ENCODE data around the gene FLRT2. TPM values are rescaled to one million over a fixed set of nuclear protein-coding genes. Genes with fewer than 3 reads are reported as not detected.

Gene FLRT2
- total and polyA plus RNA-seq, 11 donors, result 0.61 to 41.9 (median 3.1) TPM

- no peaks in the 10 kb centered on the region for H3K9me3 ChIP-seq
- no peaks in the 10 kb centered on the region for H3K4me1 ChIP-seq
- DNase-seq, result no peak
- H3K27me3 ChIP-seq, result no peaks in the 10 kb centered on the region
- intact Hi-C loops (cut with DNase I), result no loop called here
- H3K4me3 ChIP-seq, result no peak overlapping the region
- H3K36me3 ChIP-seq, result no peaks in the 10 kb centered on the region
- TF ChIP-seq CTCF (IDR thresholded peaks at IDR 0.05) (no peak), POLR2A (IDR thresholded peaks at IDR 0.05) (no peak)
- 80 to 91% (median 83%) methylated on average over 1 of the region's 1 CpG for WGBS, 4 donors
- peak overlapping the region in 2 of 12 donors; percentile 2 to 45 for H3K27ac ChIP-seq
- ATAC-seq, result peak in 3 of 4 donors; percentile 68 to 89 (median 69)
Measured at GRCh38 chr14:85688006-85688405, 158.1 kb downstream of the FLRT2 start.

- TF ChIP-seq POLR2A (IDR thresholded peaks at IDR 0.05) (no peak), CTCF (IDR thresholded peaks at IDR 0.05) (no peak)
- intact Hi-C loops (cut with DNase I), result no loop called here
- ATAC-seq, result no peak
- Histone ChIP-seq H3K9me3 (no peaks in the 10 kb centered on the region), H3K27me3 (no peaks in the 10 kb centered on the region), H3K4me1 (no peaks in the 10 kb centered on the region), H3K4me3 (no peak overlapping the region), H3K27ac (no peak overlapping the region), H3K36me3 (no peaks in the 10 kb centered on the region)
- no peak for DNase-seq
- WGBS, 4 donors, result 85 to 94% (median 90%) methylated on average over 2 of the region's 2 CpGs
Measured at GRCh38 chr14:85695300-85695699, 165.4 kb downstream of the FLRT2 start.

- no peak for TF ChIP-seq CTCF (IDR thresholded peaks at IDR 0.05)
- TF ChIP-seq POLR2A (IDR thresholded peaks at IDR 0.05), result no peak
- Histone ChIP-seq H3K36me3 (no peaks in the 10 kb centered on the region), H3K4me1 (no peaks in the 10 kb centered on the region), H3K9me3 (no peaks in the 10 kb centered on the region), H3K4me3 (no peak overlapping the region), H3K27me3 (no peaks in the 10 kb centered on the region), H3K27ac (no peak overlapping the region)
- WGBS, 4 donors, result 78 to 85% (median 82%) methylated on average over 6 of the region's 6 CpGs
- ATAC-seq (no peak), DNase-seq (no peak)
- intact Hi-C loops (cut with DNase I), result no loop called here
Measured at GRCh38 chr14:85701116-85701515, 171.2 kb downstream of the FLRT2 start.

GRCh38 chr14:85701763-85702162 is 171.8 kb downstream of the FLRT2 start:
- no peak for TF ChIP-seq CTCF (IDR thresholded peaks at IDR 0.05)
- no peak for TF ChIP-seq POLR2A (IDR thresholded peaks at IDR 0.05)
- H3K9me3 ChIP-seq, result no peaks in the 10 kb centered on the region
- no peaks in the 10 kb centered on the region for H3K27me3 ChIP-seq
- ATAC-seq (no peak), DNase-seq (no peak)
- intact Hi-C loops (cut with DNase I), result no loop called here
- H3K36me3 ChIP-seq, result no peaks in the 10 kb centered on the region
- no peak overlapping the region for H3K4me3 ChIP-seq
- no peak overlapping the region for H3K27ac ChIP-seq
- WGBS, 4 donors, result 45 to 53% (median 49%) methylated on average over 3 of the region's 3 CpGs
- H3K4me1 ChIP-seq, result no peaks in the 10 kb centered on the region
